Urinary bladder (tissue), 4 donors: Measurements from ENCODE around the gene RGS3. TPM values are rescaled to one million over a fixed set of nuclear protein-coding genes. Genes with fewer than 3 reads are reported as not detected.

Experiments used
- DNase-seq: peaks from one replicate; pipeline ENCODE4 v3.0.0-alpha.2; 2015; ENCODE audit errors: extremely low spot score
- H3K27ac ChIP-seq: one replicate; pipeline ENCODE4 v1.5.1; 2013; ENCODE audit warnings: low read depth, mild to moderate bottlenecking, moderate library complexity
- H3K36me3 ChIP-seq: one replicate; pipeline ENCODE4 v1.6.1; 2013; ENCODE audit warnings: mild to moderate bottlenecking, moderate library complexity; ENCODE audit not compliant: insufficient read depth
- H3K4me1 ChIP-seq: one replicate; pipeline ENCODE4 v1.6.1; 2013; ENCODE audit warnings: mild to moderate bottlenecking, moderate library complexity; ENCODE audit not compliant: insufficient read depth
- H3K4me3 ChIP-seq: one replicate; pipeline ENCODE4 v1.5.1; 2013; ENCODE audit warnings: low read depth, low read length
- WGBS: extraction: QIAGEN DNeasy Blood & Tissue Kit; methylation state at CpG from one replicate; pipeline ENCODE4 v1.1.7; 2013; 5-methylcytosine and 5-hydroxymethylcytosine counted together
- polyA plus RNA-seq: library from polyadenylated mRNA; stranded (reverse); fragments of 200-250 nt; gene quantifications from one replicate; pipeline ENCODE4 v1.2.3, GENCODE V29; 2013
- total RNA-seq: library from RNA; depleted of rRNA; stranded (reverse); fragments of >200 nt; gene quantifications from one replicate; pipeline ENCODE4 v1.2.3, GENCODE V29; 2014
- donor health status: healthy with polysubstance abuse.
- donor health status: healthy.

Gene RGS3
- total and polyA plus RNA-seq, 2 donors, result 28.5 to 52.4 TPM

- WGBS, result 74% methylated on average over 5 of the region's 5 CpGs
- H3K27ac ChIP-seq, result no peak overlapping the region
- no peak overlapping the region for H3K4me3 ChIP-seq
- no peak for DNase-seq
- H3K4me1 ChIP-seq, result no peaks in the 10 kb centered on the region
- peaks cover 3% of the 10 kb centered on the region for H3K36me3 ChIP-seq
These were observed 136.1 kb downstream of the RGS3 start for GRCh38 chr9:113599646-113600022.

- no peaks in the 10 kb centered on the region for H3K4me1 ChIP-seq
These were observed 136.7 kb downstream of the RGS3 start for GRCh38 chr9:113600023-113600823.

GRCh38 chr9:113600871-113601614 is 137.5 kb downstream of the RGS3 start:
- H3K4me3 ChIP-seq, result no peak overlapping the region
- H3K27ac ChIP-seq, result no peak overlapping the region
- 72% methylated on average over 5 of the region's 5 CpGs for WGBS
- DNase-seq, result no peak
- H3K36me3 ChIP-seq, result peaks cover 3% of the 10 kb centered on the region
- no peaks in the 10 kb centered on the region for H3K4me1 ChIP-seq

More at GRCh38 chr9:113600023-113600823, 136.7 kb downstream of the RGS3 start:
- Histone ChIP-seq H3K27ac (no peak overlapping the region), H3K36me3 (peaks cover 3% of the 10 kb centered on the region), H3K4me3 (no peak overlapping the region)
- DNase-seq, result no peak
- WGBS, result 85% methylated on average over 12 of the region's 12 CpGs

GRCh38 chr9:113601656-113602055 is 138.1 kb downstream of the RGS3 start:
- Histone ChIP-seq H3K27ac (no peak overlapping the region), H3K4me1 (no peaks in the 10 kb centered on the region), H3K36me3 (peaks cover 3% of the 10 kb centered on the region), H3K4me3 (no peak overlapping the region)
- 72% methylated on average over 5 of the region's 5 CpGs for WGBS
- DNase-seq, result no peak

- WGBS, result 30% methylated on average over 17 of the region's 17 CpGs
- Histone ChIP-seq H3K27ac (no peak overlapping the region), H3K4me1 (no peaks in the 10 kb centered on the region), H3K36me3 (no peaks in the 10 kb centered on the region), H3K4me3 (no peak overlapping the region)
- no peak for DNase-seq
These were observed 138.9 kb downstream of the RGS3 start for GRCh38 chr9:113602126-113603047.

- Histone ChIP-seq H3K27ac (no peak overlapping the region), H3K4me1 (no peaks in the 10 kb centered on the region), H3K4me3 (no peak overlapping the region), H3K36me3 (no peaks in the 10 kb centered on the region)
- 82% methylated on average over 8 of the region's 8 CpGs for WGBS
- DNase-seq, result no peak
These were observed 139.5 kb downstream of the RGS3 start for GRCh38 chr9:113603048-113603375.

- no peak overlapping the region for H3K27ac ChIP-seq
- DNase-seq, result no peak
- 96% methylated on average over 5 of the region's 5 CpGs for WGBS
- no peak overlapping the region for H3K4me3 ChIP-seq
- no peaks in the 10 kb centered on the region for H3K36me3 ChIP-seq
- no peaks in the 10 kb centered on the region for H3K4me1 ChIP-seq
These were observed 140.2 kb downstream of the RGS3 start for GRCh38 chr9:113603773-113604172.

GRCh38 chr9:113604393-113604792 is 140.9 kb downstream of the RGS3 start:
- no peaks in the 10 kb centered on the region for H3K4me1 ChIP-seq
- H3K36me3 ChIP-seq, result no peaks in the 10 kb centered on the region
- H3K27ac ChIP-seq, result no peak overlapping the region
- 91% methylated on average over 3 of the region's 3 CpGs for WGBS
- no peak for DNase-seq
- no peak overlapping the region for H3K4me3 ChIP-seq

GRCh38 chr9:113606510-113606909 is 143.0 kb downstream of the RGS3 start:
- DNase-seq, result no peak
- 77% methylated on average over 6 of the region's 6 CpGs for WGBS
- Histone ChIP-seq H3K4me1 (no peaks in the 10 kb centered on the region), H3K27ac (no peak overlapping the region), H3K36me3 (no peaks in the 10 kb centered on the region), H3K4me3 (no peak overlapping the region)

- no peak overlapping the region for H3K27ac ChIP-seq
- no peak overlapping the region for H3K4me3 ChIP-seq
- no peaks in the 10 kb centered on the region for H3K4me1 ChIP-seq
- WGBS, result 93% methylated on average over 9 of the region's 9 CpGs
- no peak for DNase-seq
- H3K36me3 ChIP-seq, result no peaks in the 10 kb centered on the region
These were observed 144.7 kb downstream of the RGS3 start for GRCh38 chr9:113608082-113608685.

- no peak overlapping the region for H3K27ac ChIP-seq
- no peaks in the 10 kb centered on the region for H3K36me3 ChIP-seq
- H3K4me1 ChIP-seq, result no peaks in the 10 kb centered on the region
- no peak for DNase-seq
- no peak overlapping the region for H3K4me3 ChIP-seq
- WGBS, result 58% methylated on average over 21 of the region's 21 CpGs
These were observed 146.2 kb downstream of the RGS3 start for GRCh38 chr9:113609562-113610318.

- no peak overlapping the region for H3K27ac ChIP-seq
- WGBS, result 96% methylated on average over 6 of the region's 6 CpGs
- H3K4me3 ChIP-seq, result no peak overlapping the region
- no peak for DNase-seq
- H3K4me1 ChIP-seq, result no peaks in the 10 kb centered on the region
- no peaks in the 10 kb centered on the region for H3K36me3 ChIP-seq
These were observed 148.1 kb downstream of the RGS3 start for GRCh38 chr9:113611461-113612215.
